ENCODE measurements around the gene DNAJC22.

- TF ChIP-seq, protein P1, sequence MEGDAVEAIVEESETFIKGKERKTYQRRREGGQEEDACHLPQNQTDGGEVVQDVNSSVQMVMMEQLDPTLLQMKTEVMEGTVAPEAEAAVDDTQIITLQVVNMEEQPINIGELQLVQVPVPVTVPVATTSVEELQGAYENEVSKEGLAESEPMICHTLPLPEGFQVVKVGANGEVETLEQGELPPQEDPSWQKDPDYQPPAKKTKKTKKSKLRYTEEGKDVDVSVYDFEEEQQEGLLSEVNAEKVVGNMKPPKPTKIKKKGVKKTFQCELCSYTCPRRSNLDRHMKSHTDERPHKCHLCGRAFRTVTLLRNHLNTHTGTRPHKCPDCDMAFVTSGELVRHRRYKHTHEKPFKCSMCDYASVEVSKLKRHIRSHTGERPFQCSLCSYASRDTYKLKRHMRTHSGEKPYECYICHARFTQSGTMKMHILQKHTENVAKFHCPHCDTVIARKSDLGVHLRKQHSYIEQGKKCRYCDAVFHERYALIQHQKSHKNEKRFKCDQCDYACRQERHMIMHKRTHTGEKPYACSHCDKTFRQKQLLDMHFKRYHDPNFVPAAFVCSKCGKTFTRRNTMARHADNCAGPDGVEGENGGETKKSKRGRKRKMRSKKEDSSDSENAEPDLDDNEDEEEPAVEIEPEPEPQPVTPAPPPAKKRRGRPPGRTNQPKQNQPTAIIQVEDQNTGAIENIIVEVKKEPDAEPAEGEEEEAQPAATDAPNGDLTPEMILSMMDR (IDR thresholded peaks at IDR 0.05), result peak; percentile 100
- TF ChIP-seq ZFX (IDR thresholded peaks at IDR 0.05; ENCODE audit: borderline replicate concordance), result no peak
Observed at GRCh38 chr12:49336645-49337584, 9.8 kb upstream of the DNAJC22 start, which contains the start of gene C1QL4.

Measured in 22Rv1 (cell line).